ENCODE measurements around the gene ABCA13. TPM values are rescaled to one million over a fixed set of nuclear protein-coding genes. Genes with fewer than 3 reads are reported as not detected.

Gene ABCA13
- total and polyA plus RNA-seq, 2 of the 4 experiments (the other 2 are of a cell fraction) = under 0.01 to 0.07 TPM

- H3K4me1 ChIP-seq (ENCODE audit: control insufficient read depth, insufficient read depth, low read length) = no peaks in the 10 kb centered on the region
- H3K27me3 ChIP-seq (ENCODE audit: control insufficient read depth, insufficient read depth, low read length) = no peaks in the 10 kb centered on the region
- no peak overlapping the region for H3K4me2 ChIP-seq (ENCODE audit: low read depth, low read length)
- H2AK9ac ChIP-seq (replicated peaks; ENCODE audit: low read depth, low read length, poor library complexity) = no peak overlapping the region
- ChIA-PET CTCF (interaction anchor here (0.5 kb wide), 1 partner anchor 170 kb away, joined by 3 read pairs; no protein-coding TSS in a partner anchor), POLR2A (ENCODE audit: unreplicated experiment) (no interaction called here)
- no peak overlapping the region for H3K23ac ChIP-seq (ENCODE audit: low read depth, low read length)
- in situ Hi-C loops (cut with MboI; ENCODE audit: low sequenced_read_pairs) (no loop called here), intact Hi-C loops (cut with micrococcal nuclease) (no loop called here), dilution Hi-C loops (cut with HindIII; ENCODE audit: low sequenced_read_pairs, unreplicated experiment) (no loop called here)
- TF ChIP-seq MXI1 (IDR thresholded peaks at IDR 0.05; ENCODE audit: borderline replicate concordance, low read depth, low read length) (no peak), BHLHE40 (IDR thresholded peaks at IDR 0.05; ENCODE audit: low read depth, low read length) (no peak), FOS (IDR thresholded peaks at IDR 0.05; ENCODE audit: low read depth, low read length) (no peak), RAD21 (IDR thresholded peaks at IDR 0.05; ENCODE audit: low read length) (no peak), RCOR1 (IDR thresholded peaks at IDR 0.05; ENCODE audit: insufficient replicate concordance, low read length) (no peak), SMC3 (IDR thresholded peaks at IDR 0.05; ENCODE audit: low read depth, low read length) (no peak), RFX5 (IDR thresholded peaks at IDR 0.05; ENCODE audit: low read depth, low read length) (no peak), CEBPB (IDR thresholded peaks at IDR 0.05; ENCODE audit: low read depth, low read length) (no peak), NFE2L2 (IDR thresholded peaks at IDR 0.05; ENCODE audit: low read depth, low read length) (no peak), MAZ (IDR thresholded peaks at IDR 0.05; ENCODE audit: borderline replicate concordance, low read depth, low read length) (no peak), MAFK (IDR thresholded peaks at IDR 0.05; ENCODE audit: low read depth, low read length) (no peak), POLR2A (IDR thresholded peaks at IDR 0.05; ENCODE audit: low read depth, low read length) (no peak), CHD1 (IDR thresholded peaks at IDR 0.05; ENCODE audit: low read depth, low read length) (no peak), ELK1 (IDR thresholded peaks at IDR 0.05; ENCODE audit: borderline replicate concordance, low read depth, low read length) (no peak)
- TF ChIP-seq, protein P1, sequence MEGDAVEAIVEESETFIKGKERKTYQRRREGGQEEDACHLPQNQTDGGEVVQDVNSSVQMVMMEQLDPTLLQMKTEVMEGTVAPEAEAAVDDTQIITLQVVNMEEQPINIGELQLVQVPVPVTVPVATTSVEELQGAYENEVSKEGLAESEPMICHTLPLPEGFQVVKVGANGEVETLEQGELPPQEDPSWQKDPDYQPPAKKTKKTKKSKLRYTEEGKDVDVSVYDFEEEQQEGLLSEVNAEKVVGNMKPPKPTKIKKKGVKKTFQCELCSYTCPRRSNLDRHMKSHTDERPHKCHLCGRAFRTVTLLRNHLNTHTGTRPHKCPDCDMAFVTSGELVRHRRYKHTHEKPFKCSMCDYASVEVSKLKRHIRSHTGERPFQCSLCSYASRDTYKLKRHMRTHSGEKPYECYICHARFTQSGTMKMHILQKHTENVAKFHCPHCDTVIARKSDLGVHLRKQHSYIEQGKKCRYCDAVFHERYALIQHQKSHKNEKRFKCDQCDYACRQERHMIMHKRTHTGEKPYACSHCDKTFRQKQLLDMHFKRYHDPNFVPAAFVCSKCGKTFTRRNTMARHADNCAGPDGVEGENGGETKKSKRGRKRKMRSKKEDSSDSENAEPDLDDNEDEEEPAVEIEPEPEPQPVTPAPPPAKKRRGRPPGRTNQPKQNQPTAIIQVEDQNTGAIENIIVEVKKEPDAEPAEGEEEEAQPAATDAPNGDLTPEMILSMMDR (conservative IDR thresholded peaks at IDR 0.05; ENCODE audit: low read depth, low read length) = no peak
- TF ChIP-seq, protein P2, sequence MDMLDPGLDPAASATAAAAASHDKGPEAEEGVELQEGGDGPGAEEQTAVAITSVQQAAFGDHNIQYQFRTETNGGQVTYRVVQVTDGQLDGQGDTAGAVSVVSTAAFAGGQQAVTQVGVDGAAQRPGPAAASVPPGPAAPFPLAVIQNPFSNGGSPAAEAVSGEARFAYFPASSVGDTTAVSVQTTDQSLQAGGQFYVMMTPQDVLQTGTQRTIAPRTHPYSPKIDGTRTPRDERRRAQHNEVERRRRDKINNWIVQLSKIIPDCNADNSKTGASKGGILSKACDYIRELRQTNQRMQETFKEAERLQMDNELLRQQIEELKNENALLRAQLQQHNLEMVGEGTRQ (IDR thresholded peaks at IDR 0.05; ENCODE audit: low read depth, low read length) = no peak
- no peaks in the 10 kb centered on the region for H4K20me1 ChIP-seq (ENCODE audit: insufficient read depth, low read length)
- no peak overlapping the region for H2AK5ac ChIP-seq (ENCODE audit: low read depth, low read length)
- no peak overlapping the region for H2BK5ac ChIP-seq (ENCODE audit: low read depth, low read length, poor library complexity, severe bottlenecking)
- DNase-seq (no peak), ATAC-seq (ENCODE audit: low read depth) (no peak)
- no peak overlapping the region for H4K8ac ChIP-seq (ENCODE audit: low read depth in 2 of 2, low read length in 2 of 2)
- H2BK15ac ChIP-seq (ENCODE audit: low read depth, low read length) = no peak overlapping the region
- H4K5ac ChIP-seq (ENCODE audit: low read depth, low read length) = no peak overlapping the region
- no peaks in the 10 kb centered on the region for H3K79me1 ChIP-seq (ENCODE audit: low read depth in 1 of 2, low read length in 2 of 2)
- no CpG with 5 or more reads among the region's 3 CpGs for WGBS, 2 experiments (ENCODE audit: extremely low coverage in 2 of 2, insufficient read length in 1 of 2)
- no peak overlapping the region for H2BK120ac ChIP-seq (ENCODE audit: low read depth, low read length)
- no peak overlapping the region for H3K18ac ChIP-seq (ENCODE audit: low read depth, low read length)
- BruUV-seq (replicated peaks) = no TSS peak
- H3K4me3 ChIP-seq (ENCODE audit: insufficient read depth, low read depth, low read length) = no peak overlapping the region
- H3K9ac ChIP-seq (ENCODE audit: low read depth, low read length) = no peak overlapping the region
- no peaks in the 10 kb centered on the region for H3K36me3 ChIP-seq (ENCODE audit: control insufficient read depth, insufficient read depth, low read length)
- no peak overlapping the region for H3K4ac ChIP-seq (ENCODE audit: low read depth, low read length)
- no peak overlapping the region for H3K27ac ChIP-seq (ENCODE audit: insufficient read depth, low read length)
- H3K9me3 ChIP-seq (ENCODE audit: control insufficient read depth, insufficient read depth, low read length) = no peaks in the 10 kb centered on the region
- H3K14ac ChIP-seq (replicated peaks; ENCODE audit: low read depth, low read length) = no peak overlapping the region
- H4K91ac ChIP-seq (ENCODE audit: insufficient read depth, low read depth, low read length) = no peak overlapping the region
- no peak overlapping the region for H3K56ac ChIP-seq (ENCODE audit: extremely low read depth, insufficient read depth, low read length)
- H2BK20ac ChIP-seq (ENCODE audit: low read depth, low read length) = no peak overlapping the region
- H3K9me1 ChIP-seq (ENCODE audit: insufficient read depth, low read length) = no peaks in the 10 kb centered on the region
- no peak overlapping the region for H2AFZ ChIP-seq (replicated peaks; ENCODE audit: low read length, poor library complexity)
These were observed 145.5 kb downstream of the ABCA13 start for GRCh38 chr7:48316768-48317167.
